ENCODE measurements around the gene ACTR3C.
"Not testable (repeated sequence)": the region's sequence is repeated elsewhere in the genome, so short reads cannot be mapped to it uniquely, and the experiment has no call there.

GRCh38 chr7:150304499-150305258, 18.7 kb downstream of the ACTR3C start:
- not testable (repeated sequence) for TF ChIP-seq CTCF (conservative IDR thresholded peaks at IDR 0.05; ENCODE audit: low read length); EZH2phosphoT487 (IDR thresholded peaks at IDR 0.05; ENCODE audit: borderline replicate concordance, low read depth, low read length)
